GM19438 (cell line): Measurements from ENCODE around the gene NR4A3.
"Not testable (repeated sequence)": the region's sequence is repeated elsewhere in the genome, so short reads cannot be mapped to it uniquely, and the experiment has no call there.

Experiments used
- ATAC-seq: cut with Tn5 transposase; IDR thresholded peaks from one replicate; pipeline ENCODE4 v1.9.1; 2021; ENCODE audit warnings: low read depth; ENCODE audit not compliant: unreplicated experiment

NR4A3 gene

GRCh38 chr9:99821396-99822108 is at the start of gene NR4A3:
NR4A3 (plus strand) TSS chr9:99821885; CDS start chr9:99828043, 6,158 bp downstream.
- ATAC-seq, result peak; percentile 29

- ATAC-seq, result no peak
These were observed 48.1 kb upstream of the NR4A3 start for GRCh38 chr9:99773468-99774138.

- ATAC-seq, result no peak
These were observed 43.4 kb upstream of the NR4A3 start for GRCh38 chr9:99778308-99778707.

- no peak for ATAC-seq
These were observed 42.8 kb upstream of the NR4A3 start for GRCh38 chr9:99778836-99779235.

GRCh38 chr9:99779277-99779676 is 42.4 kb upstream of the NR4A3 start:
- ATAC-seq, result no peak

- not testable (repeated sequence) for ATAC-seq
These were observed 39.3 kb upstream of the NR4A3 start for GRCh38 chr9:99782349-99782748.

GRCh38 chr9:99782962-99783718 is 38.5 kb upstream of the NR4A3 start:
- ATAC-seq, result no peak

GRCh38 chr9:99783799-99784198 is 37.9 kb upstream of the NR4A3 start:
- ATAC-seq, result no peak

GRCh38 chr9:99785010-99785590 is 36.6 kb upstream of the NR4A3 start:
- ATAC-seq, result no peak

GRCh38 chr9:99787556-99787955 is 34.1 kb upstream of the NR4A3 start:
- no peak for ATAC-seq

- no peak for ATAC-seq
These were observed 28.2 kb upstream of the NR4A3 start for GRCh38 chr9:99793528-99793927.

GRCh38 chr9:99796231-99796630 is 25.5 kb upstream of the NR4A3 start:
- no peak for ATAC-seq

- ATAC-seq, result no peak
These were observed 19.9 kb upstream of the NR4A3 start for GRCh38 chr9:99801775-99802174.

GRCh38 chr9:99803694-99804093 is 18.0 kb upstream of the NR4A3 start:
- no peak for ATAC-seq

- ATAC-seq, result peak; percentile 47
These were observed 14.3 kb upstream of the NR4A3 start for GRCh38 chr9:99807276-99807852.

GRCh38 chr9:99807956-99808355 is 13.7 kb upstream of the NR4A3 start:
- no peak for ATAC-seq

- ATAC-seq, result no peak
These were observed 13.2 kb upstream of the NR4A3 start for GRCh38 chr9:99808454-99808853.

- no peak for ATAC-seq
These were observed 11.9 kb upstream of the NR4A3 start for GRCh38 chr9:99809586-99810319.

- no peak for ATAC-seq
These were observed 10.5 kb upstream of the NR4A3 start for GRCh38 chr9:99811172-99811571.
